ENCODE data around the gene FOXA1.

FOXA1 gene

DNA sequence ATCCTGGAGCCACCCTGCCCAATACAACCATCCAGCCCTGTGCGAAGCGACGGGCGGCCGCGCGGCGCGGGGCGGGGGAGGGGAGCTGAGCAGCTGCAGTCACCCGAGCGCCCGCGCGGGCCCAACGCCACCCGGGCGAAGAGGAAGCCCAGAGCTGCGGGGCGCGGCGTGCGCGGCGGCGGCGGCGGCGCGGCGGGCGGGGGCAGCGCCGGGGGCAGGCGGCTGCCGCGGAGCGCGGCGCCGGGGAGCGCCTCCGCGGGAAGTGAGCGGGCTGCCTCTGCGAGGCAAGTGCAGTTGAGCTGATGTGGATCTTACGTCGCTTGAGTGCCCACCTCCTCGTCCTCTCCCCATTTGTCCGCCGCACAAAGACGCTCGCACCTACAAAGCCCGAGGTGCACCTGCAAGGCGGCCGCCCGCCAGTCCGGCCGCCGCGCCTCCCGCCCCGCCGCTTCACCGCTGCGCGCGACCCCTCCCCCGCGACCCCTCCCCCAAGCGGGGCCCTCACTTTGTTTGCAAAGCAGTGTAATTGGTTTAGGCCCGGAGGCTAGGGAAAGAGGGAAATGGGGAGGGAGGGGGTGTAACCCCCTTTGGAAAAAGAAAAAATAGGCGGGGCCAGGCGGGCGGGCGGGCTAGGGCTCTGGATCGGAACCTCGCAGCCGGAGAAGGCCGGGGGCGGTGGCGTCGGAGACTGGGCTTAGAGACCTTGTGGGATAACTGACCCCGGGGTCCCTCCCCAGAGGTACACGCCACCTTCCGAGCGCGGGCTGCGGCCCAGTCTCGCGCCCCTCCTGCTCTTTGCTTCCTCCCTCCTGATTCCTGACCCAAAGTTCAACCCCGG, at the start of gene FOXA1, which contains the start of gene TTC6:
TSS of gene FOXA1 (minus strand) at position 279 of the 838 bp plus-strand sequence. CDS start at position 2, 277 bp downstream.
TSS of gene TTC6 (plus strand) at position 659 of the 838 bp plus-strand sequence. CDS start 26,436 bp downstream, outside the sequence.
- peak; percentile 82 to 90 for DNase-seq

DNA sequence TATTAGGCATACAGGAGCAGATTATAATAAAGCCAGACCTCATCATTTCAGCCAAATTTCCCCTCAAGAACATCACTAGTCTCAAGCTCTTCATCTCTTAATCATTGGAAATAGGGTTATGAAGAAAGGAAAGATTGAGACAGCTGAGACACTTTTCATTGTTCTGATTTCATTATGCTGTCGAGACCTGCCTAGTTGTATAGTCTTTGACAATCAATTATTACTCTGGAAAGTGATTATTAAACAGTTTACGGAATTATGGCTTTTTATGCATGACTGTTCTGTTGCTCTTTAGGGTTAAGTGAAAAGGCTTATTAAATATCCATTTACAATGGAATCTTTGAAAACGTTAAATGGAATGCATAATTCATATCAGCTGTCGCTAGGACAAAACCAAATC, 48.7 kb upstream of the FOXA1 start:
- DNase-seq = no peak

DNA sequence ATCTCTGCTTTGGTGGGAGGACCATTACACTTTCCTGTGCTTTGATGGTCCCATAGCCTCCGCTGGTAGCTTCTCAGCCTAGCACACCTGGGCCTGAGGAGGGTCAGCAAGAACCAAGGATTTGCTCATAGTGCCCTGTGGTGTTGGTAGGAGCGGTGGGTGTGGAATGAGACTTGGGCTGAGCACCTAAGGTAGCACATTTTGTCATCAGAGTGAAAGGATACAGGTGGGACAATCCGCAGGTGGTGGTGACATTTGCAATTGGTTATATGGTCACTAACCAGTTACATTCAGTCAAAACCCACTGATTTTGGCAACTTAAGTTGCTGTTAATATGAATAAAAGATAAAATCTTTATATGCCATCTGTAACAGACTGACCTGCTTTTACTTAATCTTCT, 47.1 kb upstream of the FOXA1 start:
- DNase-seq = no peak

DNA sequence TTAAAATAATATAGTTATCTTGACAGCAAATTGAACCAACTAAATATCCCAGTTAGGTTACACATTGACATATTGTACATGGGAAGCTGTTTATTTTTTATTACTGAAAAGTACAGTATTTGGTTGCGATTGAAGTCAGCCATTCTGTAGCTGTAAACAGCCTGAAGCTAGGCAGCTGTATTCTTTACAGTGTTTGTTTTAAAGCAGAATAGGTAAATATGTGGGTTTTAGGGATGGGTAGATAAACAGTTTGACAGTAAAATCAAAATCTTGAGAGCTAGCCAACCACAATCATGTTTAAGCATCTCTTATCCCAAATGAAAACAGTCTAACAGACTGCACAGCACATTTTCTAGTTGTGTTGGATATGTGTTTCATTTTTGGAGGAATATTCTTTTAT, 46.1 kb upstream of the FOXA1 start:
- DNase-seq = no peak

DNA sequence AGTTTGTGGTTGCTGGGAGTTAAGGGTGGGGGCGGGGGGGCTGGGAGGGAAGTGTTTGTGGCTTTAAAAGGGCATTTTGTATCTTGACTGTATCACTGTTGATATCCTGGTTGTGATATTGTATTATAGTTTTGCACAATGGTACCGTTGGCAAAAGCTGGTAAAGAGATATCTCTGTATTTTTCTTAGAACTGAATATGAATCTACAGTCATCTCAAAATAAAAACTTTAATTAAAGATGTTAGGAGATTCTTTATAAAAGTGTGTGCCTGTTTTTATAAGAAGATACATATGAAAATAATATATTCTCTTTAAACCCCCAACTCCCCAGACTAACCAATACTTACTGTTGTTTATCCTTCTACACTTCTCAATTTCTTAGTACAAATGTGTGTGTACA, 43.5 kb upstream of the FOXA1 start:
- no peak for DNase-seq

DNA sequence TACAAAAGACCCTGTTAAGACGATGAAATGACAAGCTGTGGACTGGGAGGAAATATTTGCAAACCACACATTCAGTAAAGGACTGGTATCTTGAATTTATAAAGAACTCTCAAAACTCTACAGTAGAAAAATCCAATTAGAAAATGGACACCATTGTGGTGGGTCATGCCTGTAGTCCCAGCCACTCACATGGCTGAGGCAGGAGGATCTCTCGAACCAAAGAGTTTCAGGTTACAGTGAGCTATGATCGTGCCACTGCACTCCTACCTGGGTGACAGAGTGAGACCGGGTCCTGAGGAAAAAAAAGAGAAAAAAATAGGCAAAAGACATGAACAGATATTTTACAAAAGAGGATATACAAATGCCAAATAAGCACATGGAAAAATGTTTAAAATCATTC, 42.3 kb upstream of the FOXA1 start:
- no peak for DNase-seq

DNA sequence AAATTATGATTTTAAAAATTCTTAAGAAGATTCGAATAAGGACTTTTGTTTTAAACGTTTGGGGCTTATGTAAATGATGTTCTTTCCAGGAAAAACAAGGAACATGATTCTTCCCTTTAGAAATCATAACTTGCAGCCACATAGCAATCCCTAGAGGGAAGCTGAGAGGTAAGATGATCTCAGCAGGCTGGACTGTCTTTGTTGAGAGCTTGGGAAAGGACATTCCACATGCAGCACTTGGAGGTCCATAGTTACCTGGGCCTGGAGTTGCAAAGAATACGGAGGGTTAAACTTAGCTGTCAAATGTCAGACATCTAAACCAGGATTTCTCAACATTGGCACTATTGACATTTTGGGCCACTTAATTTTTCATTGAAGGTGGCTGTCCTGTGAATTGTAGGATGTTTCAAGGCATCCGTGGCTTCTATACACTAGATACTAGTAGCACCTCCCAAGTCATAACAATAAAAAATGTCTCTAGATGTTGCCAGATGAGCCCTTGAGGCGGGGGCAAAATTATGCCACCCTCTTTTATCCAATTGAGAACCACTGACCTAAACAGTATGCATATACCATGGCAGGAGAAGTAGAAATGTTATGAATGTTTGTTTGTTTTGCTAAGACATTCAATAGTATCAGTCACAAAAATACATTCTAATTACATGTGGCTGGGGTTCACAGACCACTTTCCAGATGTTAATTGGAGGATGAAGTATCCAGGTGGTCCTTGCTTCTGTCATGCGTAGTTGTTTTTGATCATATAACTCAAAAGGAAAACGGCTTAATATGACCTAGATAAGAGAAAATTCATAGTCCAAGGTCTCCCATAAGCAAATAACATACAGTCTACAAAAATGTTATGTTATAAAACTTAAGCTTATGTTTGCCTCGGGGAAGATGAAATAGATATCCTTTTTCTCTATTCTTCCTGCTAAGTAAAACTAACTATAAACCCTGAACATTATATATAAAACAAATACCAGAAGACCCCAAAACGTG, 30.8 kb upstream of the FOXA1 start:
- DNase-seq = peak in 1 of 2 experiments; percentile 48

DNA sequence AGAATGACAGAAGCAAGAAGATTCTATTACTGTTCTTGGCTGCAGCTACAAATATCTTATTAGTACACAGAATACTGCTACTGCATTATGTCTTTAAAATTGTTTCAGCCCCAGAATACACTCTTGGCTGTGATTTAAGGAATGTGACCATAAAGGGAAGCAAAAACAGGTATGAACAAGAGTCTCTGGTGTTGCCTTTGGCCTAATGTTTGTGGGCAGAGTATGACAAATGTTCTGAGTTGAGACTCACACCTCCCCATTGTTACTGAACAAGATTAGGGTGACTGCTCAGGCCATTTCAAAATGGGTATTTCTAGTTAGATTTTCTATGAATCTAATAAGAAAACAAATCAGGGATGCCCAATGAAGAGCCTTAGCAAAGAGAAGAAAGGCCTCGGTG, 28.9 kb upstream of the FOXA1 start:
- DNase-seq = no peak

DNA sequence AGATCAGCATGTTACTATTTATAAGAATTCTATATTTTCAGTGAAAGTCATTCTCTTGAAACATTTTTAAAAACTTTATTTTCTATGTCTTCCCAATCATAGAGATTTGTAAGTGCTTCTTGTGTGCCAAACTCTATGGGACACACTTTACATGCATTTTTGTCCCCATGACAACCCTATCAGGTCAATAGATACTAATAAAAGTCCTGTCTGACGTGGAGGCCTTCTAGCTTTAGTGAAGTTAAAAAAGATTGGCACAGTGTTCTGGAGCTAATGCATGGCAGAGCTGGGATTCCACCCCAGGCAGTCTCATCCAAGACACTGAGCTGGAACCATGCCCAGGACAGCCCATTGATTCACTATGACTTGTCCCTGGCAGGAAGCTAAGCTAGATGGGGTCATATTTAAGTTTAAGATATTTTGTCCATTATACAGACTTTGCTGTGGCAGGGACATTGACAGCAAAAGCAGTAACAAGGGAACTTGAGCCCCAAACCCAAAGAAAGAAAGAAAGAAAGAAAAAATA, 28.4 kb upstream of the FOXA1 start:
- DNase-seq = no peak

DNA sequence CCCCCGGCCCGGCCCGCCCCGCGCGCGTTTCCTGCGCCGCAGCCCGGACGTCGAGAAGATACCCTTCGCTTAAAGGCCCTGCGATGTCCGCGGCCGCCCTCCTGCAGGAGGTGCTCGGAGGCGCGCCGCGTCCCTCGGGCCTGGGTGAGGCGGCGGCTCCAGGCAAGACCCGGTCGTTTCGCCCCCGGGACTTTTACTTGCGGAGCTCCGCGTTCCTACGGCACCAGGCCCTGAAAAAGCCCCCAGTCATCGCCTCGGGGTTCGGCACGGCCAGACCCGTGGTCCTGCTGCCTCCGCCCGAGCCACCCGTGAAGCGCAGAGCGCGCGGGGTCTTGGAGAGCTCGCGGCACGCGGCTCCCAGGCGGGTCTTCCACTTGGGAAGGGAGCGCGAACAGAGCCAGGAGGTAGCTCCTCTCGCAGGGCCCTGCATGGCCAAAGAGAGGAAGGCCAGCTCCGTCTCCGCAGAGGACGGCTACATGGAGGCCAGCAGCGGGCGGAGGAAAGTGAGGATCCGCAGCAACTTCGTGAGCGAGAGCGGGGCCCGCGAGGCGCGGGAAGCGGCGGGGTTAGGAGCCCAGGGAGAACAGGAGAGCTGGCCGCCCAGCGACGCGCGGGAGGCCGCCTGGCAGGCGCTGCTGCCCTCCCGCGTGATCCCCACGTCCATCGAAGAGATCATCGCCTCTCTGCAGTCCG, 27.3 kb upstream of the FOXA1 start:
- no peak for DNase-seq

DNA sequence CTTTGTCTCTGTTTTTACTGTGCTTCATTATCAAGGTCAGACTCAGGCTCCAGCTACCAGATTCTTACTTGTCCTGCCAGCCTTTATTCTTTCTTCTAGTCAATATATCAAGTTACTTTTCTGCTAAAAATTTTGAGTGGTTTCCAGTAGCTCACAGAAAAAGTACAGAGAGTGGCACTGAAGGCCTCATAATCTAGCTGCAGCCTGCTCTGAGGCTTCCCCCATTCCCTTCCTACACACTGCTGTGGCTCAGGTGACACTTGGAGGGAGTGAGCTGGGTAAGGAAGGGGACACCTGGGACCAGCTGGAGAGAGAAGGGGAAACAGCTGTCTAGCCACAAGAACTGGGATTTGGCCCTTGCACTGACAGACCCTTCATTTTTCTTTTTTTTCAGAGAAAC, 25.8 kb upstream of the FOXA1 start:
- DNase-seq = no peak

DNA sequence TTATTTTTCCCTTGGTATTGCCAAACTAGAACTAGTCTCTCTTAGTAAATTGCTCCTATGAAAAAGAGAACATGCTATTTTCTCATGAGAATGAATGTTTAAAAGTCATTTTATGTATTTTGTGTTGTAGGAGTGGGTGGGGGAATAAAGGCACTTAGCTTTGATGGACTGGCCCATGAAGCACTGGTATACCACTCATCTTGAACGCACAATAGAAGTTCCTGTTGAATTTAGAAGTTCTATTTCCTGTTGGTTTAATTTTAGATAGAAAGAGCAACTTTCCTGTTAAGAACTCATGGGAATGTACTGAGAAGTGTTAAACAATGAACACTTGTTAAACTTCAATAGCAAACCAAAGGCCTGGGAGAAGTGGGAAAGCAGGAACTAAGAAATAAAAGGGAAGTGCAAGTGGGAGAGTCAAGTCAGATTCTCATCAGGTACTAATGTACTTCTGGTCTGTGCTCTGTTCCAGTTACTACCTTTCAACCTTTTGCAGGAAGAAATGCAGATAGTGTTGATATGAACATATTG, 23.5 kb upstream of the FOXA1 start:
- DNase-seq = no peak

DNA sequence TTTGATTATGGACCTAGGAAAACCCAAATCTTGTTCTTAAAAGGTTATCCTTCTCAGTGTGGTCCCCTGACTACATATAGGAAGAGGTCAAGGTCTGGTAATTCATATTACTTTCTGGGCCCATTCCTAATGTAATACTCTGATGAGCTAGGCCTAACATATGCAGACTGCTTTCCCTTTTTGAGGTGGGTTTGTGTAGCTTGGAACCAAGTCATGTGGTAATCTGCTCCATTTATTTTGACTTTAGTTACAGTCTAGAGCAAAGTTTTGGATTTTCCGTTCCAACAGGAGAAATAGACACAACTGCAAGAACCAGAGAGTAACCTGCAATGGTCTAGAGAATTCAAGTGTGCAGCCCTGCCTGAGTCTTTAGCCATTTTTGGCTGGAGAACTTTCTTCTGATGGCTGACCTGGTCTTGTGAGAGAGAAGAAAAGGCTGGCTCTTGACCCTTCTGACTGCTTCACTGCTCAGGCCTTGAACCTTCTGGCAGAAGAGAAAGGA, 22.9 kb upstream of the FOXA1 start:
- DNase-seq = no peak

DNA sequence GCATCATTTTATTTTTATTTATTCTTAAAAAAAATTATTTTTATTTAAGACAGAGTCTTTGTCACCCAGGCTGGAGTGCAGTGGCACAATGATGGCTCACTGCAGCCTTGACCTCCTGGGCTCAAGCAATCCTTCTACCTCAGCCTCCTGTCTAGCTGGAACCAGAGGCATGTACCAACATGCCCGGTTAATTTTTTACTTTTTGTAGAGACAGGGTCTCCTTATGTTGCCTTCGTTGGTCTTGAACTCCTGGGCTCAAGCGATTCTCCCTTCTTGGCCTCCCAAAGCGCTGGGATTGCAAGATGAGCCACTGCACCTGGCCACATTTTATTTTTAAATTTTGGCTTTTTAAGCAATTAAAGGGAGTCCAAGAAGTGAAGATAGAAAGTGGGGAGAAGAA, 21.8 kb upstream of the FOXA1 start:
- DNase-seq = no peak

DNA sequence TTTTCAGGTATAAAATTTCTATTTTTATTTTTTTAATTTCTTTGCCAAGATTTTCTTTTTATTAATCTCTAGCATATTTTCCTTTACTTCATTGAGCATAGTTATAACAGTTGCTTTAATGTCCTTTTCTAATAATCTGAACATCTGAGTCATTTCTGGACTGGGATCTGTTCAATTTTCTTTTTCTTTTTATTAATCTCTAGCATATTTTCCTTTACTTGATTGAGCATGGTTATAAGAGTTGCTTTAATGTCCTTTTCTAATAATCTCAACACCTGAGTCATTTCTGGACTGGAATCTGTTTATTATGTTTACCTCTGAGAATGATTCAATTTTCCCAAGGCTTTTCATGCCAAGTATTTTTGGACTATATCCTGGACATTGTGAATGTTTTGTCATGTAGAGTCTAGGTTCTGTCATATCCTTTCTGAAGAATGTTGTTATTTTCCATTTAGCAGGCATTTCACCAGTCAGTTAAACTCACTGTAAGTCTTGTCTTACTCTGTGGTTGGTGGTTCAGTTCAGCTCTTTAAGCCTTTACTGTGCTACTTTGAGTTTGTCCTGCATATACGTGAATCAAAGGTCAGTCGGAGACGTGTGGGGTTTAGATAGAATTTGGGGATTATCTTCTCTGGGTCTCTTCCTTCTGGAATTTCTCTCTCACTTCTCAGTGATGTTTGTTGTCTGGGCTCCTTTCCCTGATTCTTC, 20.7 kb upstream of the FOXA1 start:
- no peak for DNase-seq

DNA sequence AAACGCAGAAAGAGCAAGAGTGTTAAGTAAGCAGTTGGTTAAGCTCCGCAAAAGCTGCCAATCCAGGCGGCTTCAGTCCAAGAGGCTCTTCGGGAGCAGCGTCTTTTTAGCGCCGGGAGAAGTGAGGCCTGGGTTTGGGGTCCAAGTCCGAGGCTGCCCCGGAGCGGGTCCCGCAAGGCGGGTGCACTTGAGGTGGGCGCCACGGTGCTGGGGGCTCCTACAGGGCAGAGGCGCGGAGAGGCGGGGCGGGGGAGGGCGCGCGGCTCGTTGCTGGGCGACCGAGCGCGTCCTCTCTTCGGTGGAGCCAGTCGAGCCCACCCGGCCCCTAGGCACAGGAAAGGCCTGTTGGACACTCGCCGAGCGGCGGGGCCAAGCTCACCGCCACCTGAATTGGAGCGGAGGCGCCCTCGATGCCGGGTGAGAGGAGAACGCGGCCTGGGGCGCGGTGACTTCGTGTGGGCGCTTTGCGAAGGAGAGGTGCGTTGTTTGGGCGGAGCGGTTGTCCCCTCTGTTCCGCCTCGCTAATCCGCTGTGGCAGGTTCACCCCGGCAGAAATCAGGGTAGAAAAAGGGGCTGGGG, 16.0 kb upstream of the FOXA1 start:
- DNase-seq = no peak

DNA sequence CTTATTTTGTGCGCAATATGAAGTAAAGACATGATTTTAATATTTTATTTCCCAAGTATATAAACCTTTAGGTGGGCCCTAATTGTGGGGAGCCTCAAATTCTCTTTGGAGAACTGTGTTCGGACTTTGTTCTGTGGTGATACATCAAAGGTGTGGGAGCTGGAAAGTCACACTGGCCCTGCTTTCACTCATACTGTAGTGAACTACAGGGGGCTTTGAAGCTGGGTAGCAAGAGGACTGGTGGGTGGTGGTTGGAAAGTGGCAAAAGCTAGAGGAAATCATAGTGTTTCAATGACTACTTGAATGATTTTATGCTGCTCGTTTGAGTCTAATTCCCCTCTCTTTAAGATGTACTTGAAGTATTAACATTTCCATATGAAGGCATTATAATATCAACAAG, 13.6 kb upstream of the FOXA1 start:
- DNase-seq = no peak

DNA sequence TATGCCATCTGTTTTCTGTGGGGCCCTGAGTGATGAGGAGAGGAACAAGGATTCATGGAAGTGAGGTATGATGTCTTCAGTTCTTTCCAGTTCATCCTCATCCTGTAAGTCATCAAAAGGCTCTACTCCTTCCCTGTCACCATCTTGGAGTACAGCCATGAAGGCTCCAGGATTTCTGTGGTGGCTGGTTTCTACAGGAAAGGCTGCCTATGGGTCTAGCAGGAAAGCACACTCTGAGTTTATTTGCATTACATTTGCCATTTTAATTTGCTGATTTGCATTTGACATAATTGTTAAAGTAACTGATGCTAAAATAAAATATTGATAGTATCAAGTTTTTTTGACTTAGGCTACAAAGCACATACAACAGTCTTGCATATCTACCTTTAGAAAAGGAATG, 11.6 kb upstream of the FOXA1 start:
- no peak for DNase-seq

DNA sequence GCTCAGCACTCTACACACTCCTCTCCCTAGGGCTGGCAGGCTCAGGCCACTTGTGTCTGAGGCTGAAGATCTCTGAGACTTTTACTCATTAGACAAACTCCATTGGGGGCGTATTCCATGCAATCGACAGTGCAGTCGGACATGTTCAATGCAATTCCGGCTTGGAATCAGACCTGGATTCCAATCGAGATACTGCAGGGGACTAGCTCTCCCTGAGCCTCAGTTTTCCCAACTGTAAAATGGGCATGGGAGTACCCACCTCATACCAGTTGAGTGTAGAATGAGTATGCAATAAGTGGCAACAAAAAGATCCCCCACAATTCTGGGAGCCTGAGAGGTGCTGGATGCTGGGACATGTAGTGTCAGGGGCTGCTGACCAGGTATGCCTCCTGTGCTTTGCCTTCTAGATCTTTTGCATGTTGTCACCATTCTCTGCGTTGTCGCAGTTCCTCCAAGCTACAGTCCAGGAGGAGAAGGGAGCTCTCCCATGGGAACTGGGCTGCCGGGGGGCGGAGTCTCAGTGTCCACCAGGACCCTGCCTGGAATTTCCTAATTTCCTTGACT, 8.7 kb upstream of the FOXA1 start:
- no peak for DNase-seq

DNA sequence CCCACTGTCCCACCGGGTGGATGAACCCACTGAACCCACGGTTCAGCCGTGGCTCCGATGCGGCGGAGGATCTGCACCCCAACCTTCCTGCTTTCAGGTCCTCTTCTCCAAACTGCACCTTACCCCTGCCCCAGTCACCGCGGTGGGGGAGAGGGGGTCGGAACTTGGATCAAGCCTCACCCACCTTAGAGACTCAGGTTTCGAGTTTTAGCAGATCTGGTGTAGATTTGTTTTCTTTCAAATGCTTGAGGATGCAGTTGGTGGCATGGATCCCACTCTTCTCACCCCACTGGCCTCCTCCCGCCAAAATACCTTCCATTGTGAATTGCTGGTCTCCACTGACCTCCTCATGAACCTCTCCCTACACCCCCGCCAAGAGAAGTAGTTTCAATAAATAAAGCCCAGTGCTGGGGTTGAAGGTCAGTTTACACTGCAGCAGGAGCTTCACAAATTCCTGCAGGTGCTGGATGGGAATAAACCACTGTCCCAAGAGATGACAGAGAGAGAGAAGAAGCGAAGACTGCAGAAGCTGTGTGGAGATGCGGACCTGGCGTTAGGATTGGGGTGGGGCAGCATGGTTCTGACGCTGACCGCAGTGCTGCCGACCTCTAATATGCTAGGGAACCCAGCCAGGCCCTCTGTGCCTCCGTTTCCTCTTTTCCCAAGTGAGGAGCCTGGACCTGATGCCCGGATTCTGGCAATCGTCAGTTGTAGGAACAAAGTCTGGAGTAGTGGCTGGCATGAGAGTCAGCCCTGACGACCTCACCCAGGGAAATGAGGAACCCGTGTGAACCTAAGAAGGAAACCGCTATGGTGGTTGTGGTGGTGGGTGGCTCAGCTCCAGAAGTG, 7.8 kb upstream of the FOXA1 start:
- DNase-seq = no peak
